ENCODE results near the gene FAM53A. TPM values are rescaled to one million over a fixed set of nuclear protein-coding genes. Genes with fewer than 3 reads are reported as not detected.

The FAM53A gene
- total and polyA plus RNA-seq, 2 of the 13 experiments (the other 11 are each of a cell fraction or from before 2014, with no cell fraction given) = 0.48 to 1.1 TPM

DNA sequence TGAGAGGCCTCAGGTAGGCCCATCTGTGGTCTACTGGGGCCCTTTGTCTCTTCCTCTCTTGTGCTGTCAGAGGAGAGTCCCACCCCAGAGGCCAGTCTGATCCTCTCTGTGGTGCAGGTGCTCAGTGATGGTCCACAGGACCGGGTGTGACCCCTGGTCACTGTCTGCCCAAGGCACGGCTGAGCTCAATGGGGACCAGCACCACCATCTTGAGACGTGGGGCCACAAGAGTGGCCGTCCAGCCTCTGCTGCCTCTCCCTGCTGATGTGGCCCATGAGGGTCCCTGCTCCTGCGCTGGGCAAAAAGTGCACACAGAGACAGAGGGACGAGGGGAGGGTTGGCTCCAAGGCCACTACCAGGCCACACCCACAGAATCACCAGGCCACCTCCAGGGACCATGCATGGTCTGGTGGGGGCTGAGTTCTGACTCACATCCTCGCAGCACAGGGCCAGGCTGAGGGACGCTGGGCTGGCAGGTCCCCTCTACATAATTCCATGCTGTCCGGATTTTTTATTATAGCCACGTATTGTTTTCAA lies 88.3 kb downstream of the FAM53A start:
- intact Hi-C loops (cut with micrococcal nuclease; ENCODE audit: unreplicated experiment) = no loop called here
- Histone ChIP-seq H4K20me1 (ENCODE audit: insufficient read depth, low read length) (no peaks in the 10 kb centered on the region), H3K4me1 (ENCODE audit: insufficient read depth, low read length) (no peaks in the 10 kb centered on the region), H3K36me3 (replicated peaks in 1 of 2; ENCODE audit: control insufficient read depth in 1 of 2, insufficient read depth in 2 of 2, low read length in 2 of 2) (no peaks in the 10 kb centered on the region), H3K27ac (ENCODE audit: extremely low read length, insufficient read depth, low read length) (no peak overlapping the region), H3K9ac (ENCODE audit: insufficient read depth, low read depth, low read length) (no peak overlapping the region), H3K9me3 (ENCODE audit: low read length) (peaks cover 4% of the 10 kb centered on the region; the same call in 1 of the 2 replicates), H3K4me3 (replicated peaks in 1 of 3; ENCODE audit: insufficient read depth in 1 of 3, low read depth in 2 of 3, low read length in 3 of 3) (no peak overlapping the region), H3K79me2 (ENCODE audit: insufficient read depth, low read length) (no peaks in the 10 kb centered on the region), H3K27me3 (ENCODE audit: control insufficient read depth in 1 of 2, insufficient read depth in 2 of 2, low read length in 2 of 2) (peaks cover 10 to 45% of the 10 kb centered on the region in 2 experiments), H2AFZ (ENCODE audit: low read length) (no peak overlapping the region), H3K4me2 (ENCODE audit: low read depth, low read length) (no peak overlapping the region)
- ChIA-PET CTCF (ENCODE audit: low intra/inter-chr PET ratio, low total read pairs) (no interaction called here), POLR2A (no interaction called here)
- ATAC-seq (no peak), FAIRE-seq (no peak), DNase-seq (ENCODE audit: low spot score) (no peak)
- BruUV-seq (replicated peaks) = no TSS peak
- WGBS (ENCODE audit: low lambda C conversion rate) = 46% methylated on average over 8 of the region's 10 CpGs
- TF ChIP-seq SP5 (CRISPR knock-in tag; IDR thresholded peaks at IDR 0.05; ENCODE audit: borderline replicate concordance, low read depth) (no peak), ZBTB1 (CRISPR knock-in tag; IDR thresholded peaks at IDR 0.05; ENCODE audit: borderline replicate concordance) (no peak), ZNF18 (CRISPR knock-in tag; IDR thresholded peaks at IDR 0.05; ENCODE audit: insufficient replicate concordance) (no peak), ATAD3A (CRISPR knock-in tag; IDR thresholded peaks at IDR 0.05) (no peak), ESRRA (CRISPR knock-in tag; IDR thresholded peaks at IDR 0.05; ENCODE audit: low read depth) (no peak), NFYB (CRISPR knock-in tag; IDR thresholded peaks at IDR 0.05) (no peak), ZNF446 (CRISPR knock-in tag; IDR thresholded peaks at IDR 0.05) (no peak), TP53 (CRISPR knock-in tag; conservative IDR thresholded peaks at IDR 0.05) (no peak), ARNT2 (CRISPR knock-in tag; IDR thresholded peaks at IDR 0.05; ENCODE audit: low read depth) (no peak), EEA1 (CRISPR knock-in tag; IDR thresholded peaks at IDR 0.05; ENCODE audit: borderline replicate concordance) (no peak), RORA (CRISPR knock-in tag; IDR thresholded peaks at IDR 0.05) (no peak), ISX (CRISPR knock-in tag; conservative IDR thresholded peaks at IDR 0.05) (no peak), NAIF1 (CRISPR knock-in tag; IDR thresholded peaks at IDR 0.05; ENCODE audit: borderline replicate concordance) (no peak), FOXM1 (CRISPR knock-in tag; IDR thresholded peaks at IDR 0.05) (no peak), ZFX (CRISPR knock-in tag; IDR thresholded peaks at IDR 0.05; ENCODE audit: low read depth) (no peak)
- TF ChIP-seq, protein P1, sequence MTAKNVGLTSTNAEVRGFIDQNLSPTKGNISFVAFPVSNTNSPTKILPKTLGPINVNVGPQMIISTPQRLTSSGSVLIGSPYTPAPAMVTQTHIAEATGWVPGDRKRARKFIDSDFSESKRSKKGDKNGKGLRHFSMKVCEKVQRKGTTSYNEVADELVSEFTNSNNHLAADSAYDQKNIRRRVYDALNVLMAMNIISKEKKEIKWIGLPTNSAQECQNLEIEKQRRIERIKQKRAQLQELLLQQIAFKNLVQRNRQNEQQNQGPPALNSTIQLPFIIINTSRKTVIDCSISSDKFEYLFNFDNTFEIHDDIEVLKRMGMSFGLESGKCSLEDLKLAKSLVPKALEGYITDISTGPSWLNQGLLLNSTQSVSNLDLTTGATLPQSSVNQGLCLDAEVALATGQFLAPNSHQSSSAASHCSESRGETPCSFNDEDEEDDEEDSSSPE (CRISPR knock-in tag; IDR thresholded peaks at IDR 0.05) = no peak
- TF ChIP-seq, protein P2, sequence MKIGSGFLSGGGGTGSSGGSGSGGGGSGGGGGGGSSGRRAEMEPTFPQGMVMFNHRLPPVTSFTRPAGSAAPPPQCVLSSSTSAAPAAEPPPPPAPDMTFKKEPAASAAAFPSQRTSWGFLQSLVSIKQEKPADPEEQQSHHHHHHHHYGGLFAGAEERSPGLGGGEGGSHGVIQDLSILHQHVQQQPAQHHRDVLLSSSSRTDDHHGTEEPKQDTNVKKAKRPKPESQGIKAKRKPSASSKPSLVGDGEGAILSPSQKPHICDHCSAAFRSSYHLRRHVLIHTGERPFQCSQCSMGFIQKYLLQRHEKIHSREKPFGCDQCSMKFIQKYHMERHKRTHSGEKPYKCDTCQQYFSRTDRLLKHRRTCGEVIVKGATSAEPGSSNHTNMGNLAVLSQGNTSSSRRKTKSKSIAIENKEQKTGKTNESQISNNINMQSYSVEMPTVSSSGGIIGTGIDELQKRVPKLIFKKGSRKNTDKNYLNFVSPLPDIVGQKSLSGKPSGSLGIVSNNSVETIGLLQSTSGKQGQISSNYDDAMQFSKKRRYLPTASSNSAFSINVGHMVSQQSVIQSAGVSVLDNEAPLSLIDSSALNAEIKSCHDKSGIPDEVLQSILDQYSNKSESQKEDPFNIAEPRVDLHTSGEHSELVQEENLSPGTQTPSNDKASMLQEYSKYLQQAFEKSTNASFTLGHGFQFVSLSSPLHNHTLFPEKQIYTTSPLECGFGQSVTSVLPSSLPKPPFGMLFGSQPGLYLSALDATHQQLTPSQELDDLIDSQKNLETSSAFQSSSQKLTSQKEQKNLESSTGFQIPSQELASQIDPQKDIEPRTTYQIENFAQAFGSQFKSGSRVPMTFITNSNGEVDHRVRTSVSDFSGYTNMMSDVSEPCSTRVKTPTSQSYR (CRISPR knock-in tag; IDR thresholded peaks at IDR 0.05; ENCODE audit: borderline replicate concordance) = no peak
- in situ Hi-C loops (cut with HindIII; ENCODE audit: extremely low pct_ligation_motif_present, low pct_unique_long_range_greater_than_20kb) = no loop called here

All from HepG2 (cell line).